GM04504 (cell line): ENCODE results near the gene PEMT.
"Not testable (repeated sequence)": the region's sequence is repeated elsewhere in the genome, so short reads cannot be mapped to it uniquely, and the experiment has no call there.

ENCODE experiments used
- DNase-seq: peaks from one replicate; pipeline ENCODE4 v3.0.0-alpha.2; 2012; ENCODE audit warnings: low read depth

PEMT gene, protein sequence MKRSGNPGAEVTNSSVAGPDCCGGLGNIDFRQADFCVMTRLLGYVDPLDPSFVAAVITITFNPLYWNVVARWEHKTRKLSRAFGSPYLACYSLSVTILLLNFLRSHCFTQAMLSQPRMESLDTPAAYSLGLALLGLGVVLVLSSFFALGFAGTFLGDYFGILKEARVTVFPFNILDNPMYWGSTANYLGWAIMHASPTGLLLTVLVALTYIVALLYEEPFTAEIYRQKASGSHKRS

DNA sequence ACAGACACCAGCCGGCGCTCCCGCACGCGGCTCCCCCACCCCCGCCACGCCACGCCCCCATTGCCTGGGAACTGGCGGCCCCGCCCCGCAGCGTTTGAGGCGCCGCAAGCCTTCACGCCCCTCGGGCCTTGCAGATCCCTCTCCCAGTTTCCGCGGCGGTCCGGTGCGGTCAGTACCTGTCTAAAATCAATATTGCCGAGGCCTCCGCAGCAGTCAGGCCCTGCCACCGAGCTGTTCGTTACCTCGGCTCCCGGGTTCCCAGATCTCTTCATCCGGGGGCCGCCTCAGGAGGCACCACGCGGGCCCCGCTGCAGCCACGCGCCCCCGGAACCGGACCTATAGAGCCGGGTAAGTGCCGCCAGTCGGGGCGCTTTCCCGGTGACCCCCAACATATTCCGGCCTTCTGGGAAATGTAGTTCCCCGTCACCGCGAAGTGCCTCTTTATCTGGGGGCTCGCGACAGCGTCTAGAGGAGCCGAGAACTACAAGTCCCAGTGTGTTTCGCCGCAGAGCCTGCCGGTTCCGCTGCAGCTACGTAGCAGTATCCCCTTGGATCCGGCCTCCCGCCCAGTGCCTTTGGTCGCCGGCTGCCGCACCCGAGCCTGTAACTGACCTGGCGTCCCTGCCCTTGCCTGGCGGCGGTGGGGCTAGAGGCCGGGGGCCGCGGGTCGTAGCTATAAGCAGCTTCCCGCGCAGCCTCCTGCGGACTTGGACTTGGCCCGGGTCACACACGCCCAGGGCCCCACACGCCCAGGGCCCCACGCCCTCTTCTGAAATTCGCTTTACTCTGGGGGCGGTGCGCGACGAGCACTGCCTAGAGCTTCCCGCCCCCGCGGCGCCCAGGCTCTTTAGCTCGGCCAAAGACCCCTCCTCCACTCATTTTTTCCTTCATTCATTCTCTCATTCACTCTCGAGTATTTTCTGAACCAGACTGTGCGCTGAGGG, at the start of gene PEMT:
PEMT (minus strand) TSS at position 354 of the 944 bp plus-strand sequence; CDS start at position 272, 82 bp downstream.
- peak; percentile 97 for DNase-seq

DNA sequence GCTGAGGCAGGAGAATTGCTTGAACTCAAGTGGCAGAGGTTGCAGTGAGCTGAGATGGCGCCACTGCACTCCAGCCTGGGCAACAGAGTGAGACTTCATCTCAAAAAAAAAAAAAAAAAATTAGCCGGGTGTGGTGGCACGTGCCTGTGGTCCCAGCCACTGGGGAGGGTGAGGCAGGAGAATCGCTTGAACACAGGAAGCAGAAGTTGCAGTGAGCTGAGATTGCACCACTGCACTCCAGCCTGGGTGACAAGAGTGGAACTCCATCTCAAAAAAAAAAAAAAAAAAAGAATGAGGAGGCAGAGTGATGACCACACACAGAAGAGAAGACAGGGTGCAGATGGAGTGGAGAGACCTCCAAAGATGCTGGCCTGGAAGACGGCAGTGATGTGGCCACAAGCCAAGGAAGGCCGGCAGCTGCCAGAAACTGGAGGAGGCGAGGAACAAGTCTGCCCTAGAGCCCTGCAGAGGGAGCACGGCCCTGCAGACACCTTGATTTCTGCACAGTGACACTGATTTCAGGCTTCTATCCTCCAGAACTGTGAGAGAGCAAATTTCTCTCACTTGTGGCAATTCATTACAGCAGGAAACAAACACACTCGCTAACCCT, 48.3 kb upstream of the PEMT start:
- DNase-seq = not testable (repeated sequence)

DNA sequence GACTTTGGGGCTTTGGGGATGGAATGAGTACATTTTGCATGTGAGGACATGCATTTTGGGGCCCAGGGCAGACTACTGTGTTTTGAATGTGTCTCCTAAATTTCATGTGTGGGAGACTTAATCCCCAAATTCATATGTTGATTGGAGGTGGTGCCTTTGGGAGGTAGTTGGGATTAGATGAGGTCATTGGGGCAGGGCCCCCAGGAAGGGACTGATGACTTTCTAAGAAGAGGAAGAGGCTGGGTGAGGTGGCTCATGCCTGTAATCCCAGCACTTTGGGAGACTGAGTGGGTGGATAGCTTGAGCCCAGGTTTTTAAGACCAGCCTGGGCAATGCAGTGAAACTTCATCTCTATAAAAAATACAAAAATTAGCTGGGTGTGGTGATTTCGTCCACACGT, 47.0 kb upstream of the PEMT start:
- DNase-seq = no peak

DNA sequence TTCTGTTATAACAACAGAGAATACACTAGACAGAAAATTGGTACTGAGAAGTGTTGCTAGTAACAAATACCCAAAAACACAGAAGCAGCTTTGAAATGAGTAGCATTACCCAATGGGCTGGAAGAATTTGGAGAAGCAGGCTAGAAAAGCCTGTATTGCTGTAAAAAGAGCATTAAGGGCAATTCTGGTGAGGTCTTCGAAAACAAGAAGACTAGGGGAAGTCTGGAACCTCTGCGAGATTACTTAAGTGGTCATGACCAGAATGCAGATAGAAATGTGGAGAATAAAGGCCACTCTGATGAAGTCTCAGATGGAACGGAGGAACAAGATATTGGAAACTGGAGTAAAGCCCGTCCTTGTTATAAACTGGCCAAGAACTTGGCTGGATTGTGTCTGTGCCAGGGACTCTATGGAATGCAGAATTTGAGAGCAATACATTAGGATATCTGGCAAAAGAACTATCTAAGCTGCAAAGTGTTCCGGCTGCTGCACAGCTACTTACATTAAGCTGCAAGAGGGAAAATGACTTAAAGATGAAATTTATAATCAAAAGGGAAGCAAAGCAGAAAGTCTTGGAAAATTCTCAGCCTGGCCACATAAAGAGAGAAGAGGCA, 44.9 kb upstream of the PEMT start:
- no peak for DNase-seq

DNA sequence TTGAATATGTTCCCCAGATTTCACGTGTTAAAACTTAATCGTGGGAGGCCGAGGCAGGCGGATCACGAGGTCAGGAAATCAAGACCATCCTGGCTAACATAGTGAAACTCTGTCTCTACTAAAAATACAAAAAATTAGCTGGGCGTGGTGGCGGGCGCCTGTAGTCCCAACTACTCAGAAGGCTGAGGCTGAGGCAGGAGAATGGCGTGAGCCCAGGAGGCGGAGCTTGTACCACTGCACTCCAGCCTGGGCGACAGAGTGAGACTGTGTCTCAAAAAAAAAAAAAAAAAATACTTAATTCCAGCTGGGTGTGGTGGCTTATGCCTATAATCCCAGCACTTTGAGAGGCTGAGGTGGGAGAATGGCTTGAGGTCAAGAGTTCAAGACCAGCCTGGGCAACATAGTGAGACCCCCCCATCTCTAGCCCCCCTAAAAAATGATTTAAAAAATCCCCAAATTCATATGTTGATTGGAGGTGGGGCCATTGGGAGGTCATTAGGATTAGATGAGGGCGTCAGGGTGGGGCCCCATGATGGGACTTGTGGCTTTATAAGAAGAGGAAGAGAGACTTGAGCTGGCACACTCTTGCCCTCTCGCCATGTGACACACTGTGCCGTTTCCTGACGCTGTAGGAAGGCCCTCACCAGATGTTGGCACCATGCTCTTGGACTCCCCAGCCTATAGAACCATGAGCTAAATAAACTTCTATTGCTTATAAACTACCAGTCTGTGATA, 44.2 kb upstream of the PEMT start:
- DNase-seq = not testable (repeated sequence)

DNA sequence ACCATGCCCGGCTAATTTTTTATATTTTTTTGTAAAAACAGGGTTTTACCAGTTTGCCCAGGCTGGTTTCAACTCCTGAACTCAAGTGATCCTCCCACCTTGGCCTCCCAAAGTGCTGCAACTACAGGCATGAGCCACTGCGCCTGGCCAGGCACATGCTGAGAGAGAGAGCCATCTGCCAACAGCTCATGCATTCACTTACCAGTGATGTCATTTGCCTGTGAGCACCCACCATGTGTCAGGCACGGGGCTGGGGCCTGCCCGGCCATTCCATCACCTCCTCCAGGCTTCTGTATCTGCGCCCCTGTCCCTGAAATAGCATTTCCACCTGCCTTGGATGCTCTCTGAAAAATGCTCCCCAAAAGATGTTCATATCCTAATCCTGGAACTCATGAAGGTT, 43.6 kb upstream of the PEMT start:
- DNase-seq = no peak

DNA sequence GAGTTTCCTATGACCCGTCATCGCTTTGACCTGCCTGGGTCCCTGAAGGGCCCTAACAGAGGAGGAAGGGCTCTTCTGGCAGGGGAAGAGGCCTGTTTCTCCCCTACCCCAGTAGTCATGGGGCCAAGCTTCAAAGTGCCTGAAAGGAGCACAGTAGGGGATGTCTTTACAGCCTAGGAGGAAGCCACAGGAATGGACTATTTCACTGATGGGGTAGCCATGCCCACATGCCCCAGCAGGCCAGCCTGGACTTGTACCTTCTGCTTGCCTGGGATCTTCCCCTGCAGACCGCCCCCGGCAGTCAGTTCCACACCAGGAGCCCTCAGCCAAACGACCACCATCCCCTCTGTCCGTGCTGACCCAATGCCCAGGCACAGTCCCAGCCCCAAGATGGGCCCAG, 41.8 kb upstream of the PEMT start:
- DNase-seq = no peak

DNA sequence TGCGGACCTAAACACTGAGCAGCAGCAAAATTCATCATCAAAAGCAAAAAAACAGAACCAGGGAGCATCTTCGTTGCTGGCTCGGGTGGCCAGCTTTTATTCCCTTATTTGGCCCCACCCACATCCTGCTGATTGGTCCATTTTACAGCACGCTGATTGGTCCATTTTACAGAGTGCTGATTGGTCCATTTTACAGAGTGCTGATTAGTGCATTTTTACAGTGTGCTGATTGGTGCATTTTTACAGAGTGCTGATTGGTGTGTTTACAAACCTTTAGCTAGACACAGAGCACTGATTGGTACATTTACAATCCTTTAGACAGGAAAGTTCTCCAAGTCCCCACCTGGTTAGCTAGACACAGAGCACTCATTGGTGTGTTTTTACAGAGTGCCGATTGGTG, 41.2 kb upstream of the PEMT start:
- not testable (repeated sequence) for DNase-seq

DNA sequence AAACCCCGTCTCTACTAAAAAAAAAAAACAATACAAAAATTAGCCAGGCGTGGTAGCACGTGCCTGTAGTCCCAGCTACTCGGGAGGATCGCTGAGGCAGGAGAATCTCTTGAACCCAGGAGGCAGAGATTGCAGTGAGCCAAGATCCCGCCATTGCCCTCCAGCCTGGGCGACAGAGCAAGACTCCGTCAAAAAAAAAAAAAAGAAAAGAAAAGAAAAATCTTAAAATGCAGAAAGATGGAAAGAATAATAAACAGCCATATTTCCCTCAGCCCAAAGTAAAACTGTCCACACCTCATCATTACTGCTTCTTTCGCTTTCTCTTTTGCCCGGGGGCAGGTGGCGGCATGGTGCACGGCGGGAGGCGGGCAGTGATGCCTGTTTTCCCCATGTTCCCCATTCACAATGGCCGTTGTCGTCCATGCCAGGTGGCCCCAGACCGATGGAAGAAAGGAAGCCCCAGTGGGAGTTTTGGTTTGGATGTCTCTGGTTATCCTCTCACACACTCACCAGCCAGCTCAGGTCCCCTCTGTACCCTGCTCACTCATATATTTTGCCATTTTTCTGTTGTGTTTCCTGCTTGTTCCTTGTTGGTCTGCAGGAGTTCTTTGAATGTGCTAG, 37.0 kb upstream of the PEMT start:
- DNase-seq = no peak

DNA sequence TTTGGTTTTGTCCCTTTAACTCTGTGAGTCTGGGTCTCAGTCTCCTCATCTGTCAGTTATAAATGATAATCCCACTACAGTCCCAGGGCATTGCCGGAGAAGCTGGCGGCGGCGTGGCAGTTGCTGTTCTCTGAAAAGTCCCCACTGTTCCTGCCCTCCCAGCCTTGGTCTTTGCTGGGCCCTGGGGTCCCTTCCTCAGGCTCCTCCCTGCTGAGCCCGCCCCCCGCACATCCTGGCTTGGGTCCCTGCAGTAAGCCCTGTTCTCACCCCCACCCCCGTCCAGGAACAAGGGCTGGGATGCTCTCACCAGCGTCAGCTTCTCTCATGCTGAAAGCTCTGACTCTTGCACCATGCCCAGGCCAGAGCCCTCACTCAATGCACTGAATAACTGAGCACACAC, 35.3 kb upstream of the PEMT start:
- no peak for DNase-seq

DNA sequence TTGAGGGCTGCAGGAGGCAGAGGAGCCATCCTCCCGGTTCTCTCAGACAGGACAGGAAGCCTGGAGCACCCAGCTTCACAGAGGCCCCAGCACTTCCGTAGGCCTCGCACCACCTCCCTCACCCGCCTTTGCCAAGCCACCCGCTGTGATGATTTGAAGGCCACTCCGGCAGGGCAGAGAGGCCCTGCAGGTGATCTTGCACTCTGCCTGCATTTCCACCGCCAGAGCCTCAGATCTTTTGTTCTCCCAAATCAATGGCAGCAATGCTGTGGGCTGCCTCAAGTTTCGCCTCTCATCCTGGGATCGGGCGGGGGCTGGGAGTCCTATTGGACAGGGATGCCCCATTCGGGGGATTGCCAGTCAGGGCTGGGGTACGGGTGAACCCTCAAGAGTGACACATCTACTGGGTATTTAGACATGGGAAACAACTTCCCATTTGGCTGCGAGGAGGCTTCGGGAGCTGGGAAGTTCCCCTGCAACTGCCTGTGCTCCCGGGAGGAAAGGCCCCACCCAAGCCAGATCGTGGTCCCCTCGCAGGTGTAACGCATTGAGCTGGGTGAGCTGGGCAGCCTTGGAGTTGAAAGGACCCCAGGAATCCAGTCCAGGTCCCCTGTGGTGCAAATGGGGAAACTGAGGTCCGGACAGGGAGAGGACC, 34.8 kb upstream of the PEMT start:
- DNase-seq = no peak

DNA sequence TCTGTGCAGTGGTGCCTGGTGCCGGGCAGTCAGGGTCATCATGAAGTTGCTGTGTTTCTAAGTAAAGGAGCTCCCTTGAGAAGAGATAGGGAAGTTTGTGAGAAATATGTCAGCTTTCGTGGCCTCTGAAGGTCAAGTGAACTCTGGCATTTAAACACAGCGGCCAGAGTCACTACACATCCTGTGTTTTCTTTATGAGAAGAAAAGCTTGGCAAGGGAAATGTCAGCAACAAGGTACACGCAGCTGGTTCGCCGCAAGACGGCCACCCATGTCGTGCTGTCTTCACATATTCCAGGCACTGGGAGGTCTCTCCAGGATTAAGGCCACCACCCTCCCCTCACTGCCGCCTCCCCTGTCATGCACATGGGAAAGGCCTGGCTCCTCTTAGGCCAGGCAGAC, 33.2 kb upstream of the PEMT start:
- DNase-seq = no peak

DNA sequence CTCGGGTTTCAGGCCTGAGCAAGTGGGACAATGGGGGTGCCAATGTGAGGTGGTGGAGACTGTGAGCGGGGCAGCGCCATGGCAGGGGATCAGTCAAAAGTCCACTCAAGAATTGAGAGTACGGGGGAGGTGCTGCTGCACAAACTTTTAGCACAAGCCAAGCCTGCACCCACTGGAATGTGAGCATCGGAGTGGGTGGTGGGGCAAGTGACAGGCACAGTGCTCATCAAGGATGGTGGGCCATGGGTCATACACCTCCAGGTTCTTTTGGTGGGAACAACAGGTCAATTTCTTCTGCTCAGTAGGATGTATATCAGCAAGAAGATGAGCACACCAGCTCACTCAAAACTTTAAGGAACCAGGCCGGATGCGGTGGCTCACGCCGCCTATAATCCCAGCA, 32.4 kb upstream of the PEMT start:
- DNase-seq = no peak

DNA sequence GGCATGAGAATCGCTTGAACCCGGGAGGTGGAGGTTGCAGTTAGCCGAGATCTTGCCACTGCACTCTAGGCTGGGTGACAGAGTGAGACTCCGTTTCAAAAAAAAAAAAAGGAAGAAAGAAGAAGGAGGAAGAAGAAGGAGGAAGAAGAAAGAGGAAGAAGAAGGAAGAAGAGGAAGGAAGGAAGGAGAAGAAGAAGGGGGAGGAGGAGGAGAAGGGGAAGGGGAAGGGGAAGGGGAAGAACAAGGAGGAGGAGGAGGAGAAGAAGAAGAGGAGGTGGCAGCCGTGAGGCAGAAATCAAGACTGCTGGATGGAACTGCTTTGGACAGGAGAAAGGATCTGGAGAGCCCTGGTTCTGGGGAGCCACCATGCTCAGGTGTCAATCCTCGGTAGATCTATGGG, 29.7 kb upstream of the PEMT start:
- DNase-seq = no peak

DNA sequence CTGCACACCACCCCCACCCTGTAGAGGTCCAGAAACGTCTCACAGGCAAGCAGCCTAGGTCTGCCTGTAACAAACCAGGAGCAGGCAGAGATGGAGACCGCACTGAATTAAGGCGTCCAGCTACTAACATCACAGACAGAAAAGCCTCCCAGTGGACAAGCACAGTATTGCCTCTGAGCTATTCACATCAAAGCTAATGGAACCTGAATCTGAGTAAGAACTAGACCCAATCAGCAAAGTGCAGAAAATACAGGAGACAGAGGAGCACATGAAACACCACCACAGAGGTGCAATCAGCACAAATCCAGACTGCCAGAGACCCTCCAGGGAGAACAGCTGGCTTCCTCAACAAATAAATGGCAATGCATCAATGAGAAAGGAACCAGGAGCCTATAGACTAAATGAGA, 22.2 kb upstream of the PEMT start:
- peak; percentile 56 for DNase-seq

DNA sequence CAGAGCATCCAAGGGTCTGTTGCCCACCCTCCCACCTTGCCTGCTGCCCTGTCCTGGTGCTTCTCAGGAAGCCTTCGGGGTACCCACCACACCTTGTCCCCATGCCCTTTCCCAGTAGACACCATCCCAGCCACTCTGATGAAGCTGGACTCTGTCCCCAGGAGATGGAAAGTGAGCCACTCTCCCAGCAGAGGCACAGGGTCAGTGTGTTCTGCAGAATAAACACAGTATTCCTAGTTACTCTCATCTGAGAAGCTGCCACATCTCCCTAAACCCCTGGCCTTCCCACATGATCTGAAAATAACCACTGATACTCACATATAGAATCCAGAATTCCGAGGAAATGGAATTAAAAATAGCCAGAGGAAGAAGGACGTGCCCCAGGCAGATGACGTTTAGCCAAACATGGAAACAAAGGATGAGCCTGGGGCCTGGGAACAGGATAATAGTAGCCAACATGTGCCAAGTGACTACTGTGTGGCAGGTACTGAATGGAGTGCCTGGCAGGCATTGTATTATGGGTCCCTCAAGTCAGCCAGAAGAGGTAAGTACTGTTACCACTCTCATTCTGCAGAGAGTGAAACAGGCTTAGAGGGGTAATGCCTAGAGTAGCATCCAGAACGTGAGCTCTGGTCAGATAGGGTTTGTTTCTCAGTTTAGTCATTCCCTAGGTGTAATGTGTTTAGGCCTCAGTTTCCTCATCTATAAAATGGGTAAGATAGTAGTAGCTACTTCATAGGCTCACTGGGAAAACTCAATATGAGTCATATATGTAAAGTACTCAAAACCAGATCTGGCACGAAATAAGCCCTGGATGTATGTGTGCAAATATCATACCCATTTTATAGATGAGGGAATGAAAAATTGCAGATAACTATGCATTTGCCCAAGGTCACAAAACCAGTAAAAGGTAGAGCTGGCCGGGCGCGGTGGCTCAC, 20.8 kb upstream of the PEMT start:
- DNase-seq = no peak

DNA sequence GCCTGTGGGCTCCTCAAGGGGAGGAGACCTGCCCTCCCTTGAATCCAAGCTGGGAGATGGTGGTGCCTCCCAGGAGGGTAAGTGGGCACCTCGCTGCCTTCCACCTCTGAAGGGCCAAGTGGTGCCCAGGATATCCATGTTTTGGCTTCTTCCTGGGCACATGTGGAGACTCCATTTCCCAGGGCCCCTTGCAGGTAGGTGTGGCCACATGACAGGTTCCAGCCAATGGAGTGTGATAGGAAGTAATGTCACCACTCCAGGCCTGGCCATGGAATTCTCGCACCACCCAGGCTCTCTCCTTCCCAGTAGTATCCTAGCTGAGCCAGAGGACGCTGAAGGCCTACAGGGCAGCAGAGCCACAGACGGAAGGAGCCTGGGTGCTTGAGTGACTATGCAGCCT, 17.6 kb upstream of the PEMT start:
- DNase-seq = no peak

DNA sequence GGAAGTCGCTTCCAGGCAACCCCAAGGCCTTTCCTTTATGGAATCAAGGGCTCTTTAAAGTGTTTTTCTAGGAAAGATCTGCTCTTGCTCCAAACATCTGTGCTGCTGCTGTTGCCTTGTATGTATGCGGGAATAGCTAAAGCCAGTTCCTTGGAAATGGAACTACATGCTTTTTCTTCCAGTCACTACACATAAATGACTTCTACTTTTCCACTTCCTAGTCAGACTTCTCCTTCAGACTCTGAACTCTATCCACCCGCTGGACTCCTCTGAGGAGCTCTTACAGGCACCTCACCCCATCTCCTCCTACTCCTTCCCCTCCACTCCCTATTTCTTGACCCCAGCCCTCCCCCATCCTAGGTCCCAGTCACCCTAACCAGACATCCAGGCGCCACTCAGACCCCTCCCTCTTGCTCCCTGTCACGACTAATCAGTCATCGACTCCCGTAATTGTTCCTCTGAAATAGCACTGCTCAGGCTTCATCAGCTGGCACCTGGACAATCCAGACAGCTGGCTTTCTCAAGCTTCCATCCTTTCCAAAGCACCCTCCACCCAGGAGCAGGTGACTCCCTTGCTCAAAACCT, 15.0 kb upstream of the PEMT start:
- DNase-seq = peak; percentile 21

DNA sequence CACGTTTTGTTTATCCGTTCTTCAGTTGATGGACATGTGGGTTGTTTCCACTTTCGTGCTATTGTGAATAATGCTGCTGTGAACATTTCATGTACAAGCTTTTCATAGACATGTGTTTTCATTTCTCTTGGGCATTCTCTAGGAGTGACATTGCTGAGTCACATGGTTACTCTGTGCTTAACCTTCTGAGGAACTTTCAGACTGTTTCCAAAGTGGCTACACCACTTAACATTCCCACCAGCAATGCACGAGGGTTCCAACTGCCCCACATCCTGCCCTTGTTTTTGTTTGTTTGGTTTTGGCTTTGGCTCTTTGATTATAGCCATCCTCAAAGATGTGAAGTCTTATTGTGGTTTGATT, 14.2 kb upstream of the PEMT start:
- peak; percentile 79 for DNase-seq
